Endothelial cell of umbilical vein (primary cell): ENCODE measurements around the gene DCC. TPM values are rescaled to one million over a fixed set of nuclear protein-coding genes. Genes with fewer than 3 reads are reported as not detected.

Source experiments
- BruUV-seq: library from RNA; stranded (reverse); fragments of 400-500 nt; replicated peaks from 2 replicates; lab custom pipeline; 2021; lab: Mats Ljungman, UMichigan
- CTCF ChIA-PET: fragments of 300-600, 350-600 bp; sonication (Branson Sonifier 250); formaldehyde crosslinking; loops from one replicate; lab custom pipeline; 2021; ENCODE audit warnings: antibody characterized with exemption, inconsistent platforms; lab: Charles Lee
- POLR2A ChIA-PET: fragments of 300-600, 350-600 bp; sonication (Branson Sonifier 250); formaldehyde crosslinking; loops from one replicate; lab custom pipeline; 2021; ENCODE audit warnings: antibody characterized with exemption, inconsistent platforms; lab: Charles Lee
- DNase-seq: peaks from one replicate; pipeline ENCODE4 v3.0.0-alpha.2; 2011; ENCODE audit warnings: low read depth, low spot score
- FAIRE-seq: peaks from 2 replicates; lab custom pipeline; 2011; peaks lifted over from hg19 to GRCh38; lab: Jason Lieb, UNC
- H2AFZ ChIP-seq: 2 replicates; pipeline ENCODE4 v1.6.0; 2012; ENCODE audit warnings: low read depth, low read length, control low read depth, inconsistent platforms
- H3K27ac ChIP-seq: 2 replicates; pipeline ENCODE4 v1.5.1; 2011; ENCODE audit warnings: low read depth, mild to moderate bottlenecking, control low read depth, low read length, moderate library complexity; ENCODE audit not compliant: insufficient read depth
- H3K27me3 ChIP-seq, 2 experiments: 2 replicates each; pipeline versions ENCODE4 v1.6.0 to v1.6.1; 2011; ENCODE audit warnings: low read length in 2 of 2, mixed read lengths in 1 of 2; ENCODE audit not compliant: control insufficient read depth in 2 of 2, insufficient read depth in 2 of 2
- H3K36me3 ChIP-seq, 2 experiments: 2 replicates in 1 of 2; 3 replicates in 1 of 2; pipeline ENCODE4 v1.5.1; 2011; ENCODE audit warnings: low read length in 2 of 2, mild to moderate bottlenecking in 1 of 2, moderate library complexity in 1 of 2; ENCODE audit not compliant: control insufficient read depth in 2 of 2, insufficient read depth in 2 of 2; ENCODE audit errors: extremely low read depth in 1 of 2
- H3K4me1 ChIP-seq: 3 replicates; pipeline ENCODE4 v1.5.1; 2011; ENCODE audit warnings: mild to moderate bottlenecking, low read length; ENCODE audit not compliant: control insufficient read depth, insufficient read depth; ENCODE audit errors: extremely low read depth
- H3K4me2 ChIP-seq: 2 replicates; pipeline ENCODE4 v1.6.1; 2011; ENCODE audit warnings: low read length, control low read depth, mixed read lengths; ENCODE audit not compliant: insufficient read depth
- H3K4me3 ChIP-seq, 3 experiments: fragments of 200-600 bp in 1 of 3; sonication (generic), shearing (Covaris generic) in 1 of 3; replicated peaks in 1 of 3; 2 replicates each; pipeline ENCODE4 v1.5.1; 2011 to 2016; ENCODE audit warnings: control low read depth in 3 of 3, low read length in 3 of 3, mild to moderate bottlenecking in 2 of 3, inconsistent platforms in 1 of 3, low read depth in 1 of 3, moderate library complexity in 1 of 3; ENCODE audit not compliant: insufficient read depth in 1 of 3
- H3K79me2 ChIP-seq: 2 replicates; pipeline ENCODE4 v1.6.0; 2012; ENCODE audit warnings: low read length, inconsistent platforms; ENCODE audit not compliant: control insufficient read depth, insufficient read depth
- H3K9ac ChIP-seq: replicated peaks from 2 replicates; pipeline ENCODE3; 2011; ENCODE audit warnings: low read length, control low read depth; ENCODE audit not compliant: insufficient read depth; ENCODE audit errors: extremely low read depth
- H3K9me1 ChIP-seq: replicated peaks from 3 replicates; pipeline ENCODE4 v1.6.0; 2011; ENCODE audit warnings: mild to moderate bottlenecking, low read length; ENCODE audit not compliant: control insufficient read depth, insufficient read depth; ENCODE audit errors: extremely low read depth
- H3K9me3 ChIP-seq: replicated peaks from 2 replicates; pipeline ENCODE4 v1.5.1; 2012; ENCODE audit warnings: low read length, inconsistent platforms; ENCODE audit not compliant: control insufficient read depth, insufficient read depth
- H4K20me1 ChIP-seq: replicated peaks from 2 replicates; pipeline ENCODE3; 2011; ENCODE audit warnings: mild to moderate bottlenecking, low read length; ENCODE audit not compliant: control insufficient read depth, insufficient read depth; ENCODE audit errors: extremely low read depth
- CTCF ChIP-seq, 2 donors: IDR thresholded peaks; 1 replicate in 1 of 2; 2 replicates in 1 of 2; pipeline ENCODE4 v1.5.1; 2011; ENCODE audit warnings: low read length in 2 of 2, mild to moderate bottlenecking in 2 of 2, moderate library complexity in 2 of 2, control low read depth in 1 of 2, inconsistent platforms in 1 of 2, low read depth in 1 of 2; ENCODE audit not compliant: insufficient read depth in 1 of 2; ENCODE audit errors: extremely low read depth in 1 of 2
- EZH2 ChIP-seq: IDR thresholded peaks from 2 replicates; pipeline ENCODE4 v1.6.1; 2012; ENCODE audit warnings: borderline replicate concordance, low read depth, mild to moderate bottlenecking, moderate library complexity, low read length, inconsistent platforms; ENCODE audit not compliant: severe bottlenecking
- FOS ChIP-seq: IDR thresholded peaks from 2 replicates; pipeline ENCODE4 v1.6.1; 2011; ENCODE audit warnings: mild to moderate bottlenecking, low read length, moderate library complexity, borderline replicate concordance; ENCODE audit not compliant: insufficient read depth
- GATA2 ChIP-seq: IDR thresholded peaks from 2 replicates; pipeline ENCODE4 v1.7.0; 2011; ENCODE audit warnings: low read depth, mild to moderate bottlenecking, moderate library complexity, mixed read lengths, low read length; ENCODE audit not compliant: insufficient read length, insufficient read depth
- JUN ChIP-seq: IDR thresholded peaks from 2 replicates; pipeline ENCODE4 v1.6.1; 2011; ENCODE audit warnings: borderline replicate concordance, low read depth; ENCODE audit not compliant: insufficient read length, insufficient read depth
- MAX ChIP-seq: IDR thresholded peaks from 2 replicates; pipeline ENCODE4 v1.6.1; 2011; ENCODE audit not compliant: insufficient read depth, insufficient read length
- MYC ChIP-seq: IDR thresholded peaks from one replicate; pipeline ENCODE4 v1.6.1; 2011; ENCODE audit warnings: mild to moderate bottlenecking, low read depth, low read length
- POLR2A ChIP-seq: IDR thresholded peaks from 2 replicates; pipeline ENCODE4 v1.6.1; 2012; ENCODE audit warnings: low read depth, mild to moderate bottlenecking, control low read depth, low read length
- POLR2AphosphoS5 ChIP-seq: IDR thresholded peaks from 2 replicates; pipeline ENCODE4 v1.6.1; 2012; ENCODE audit warnings: low read depth, mild to moderate bottlenecking, control low read depth, low read length, moderate library complexity; ENCODE audit not compliant: insufficient read depth
- dilution Hi-C: fragments of 300-500 bp; cut with MboI; formaldehyde crosslinking; loops from one replicate; pipeline ENCODE4 v1.15.0; 2019; ENCODE audit warnings: low sequenced_read_pairs; ENCODE audit not compliant: extremely low pct_ligation_motif_present
- intact Hi-C: fragments of 100-400 bp; cut with micrococcal nuclease; formaldehyde crosslinking; loops from one replicate; pipeline ENCODE4 v1.10.0; 2022
- polyA plus RNA-seq, 4 experiments: library from polyadenylated mRNA; depleted of rRNA in 3 of 4; stranded (reverse) in 3 of 4; unstranded in 1 of 4; fragments of >200 nt; gene quantifications; 2 replicates each; pipeline versions ENCODE4 v1.2.1 to v1.2.3, GENCODE V29; 2011 to 2012; ENCODE audit warnings: missing spikeins in 1 of 4
- total RNA-seq: library from RNA; stranded (reverse); gene quantifications from 2 replicates; pipeline ENCODE4 v1.2.3, GENCODE V29; 2021

The DCC gene
- total and polyA plus RNA-seq, 2 donors (not counting 3 experiments of a cell fraction or from before 2014, with no cell fraction given): not detected

- Histone ChIP-seq H2AFZ (no peak overlapping the region), H3K27me3 (no peaks in the 10 kb centered on the region), H3K9me3 (peaks cover 5% of the 10 kb centered on the region), H3K9me1 (no peaks in the 10 kb centered on the region), H3K4me3 (no peak overlapping the region), H3K36me3 (no peaks in the 10 kb centered on the region), H3K9ac (no peak overlapping the region), H3K27ac (no peak overlapping the region), H3K4me1 (no peaks in the 10 kb centered on the region), H3K4me2 (no peak overlapping the region), H3K79me2 (no peaks in the 10 kb centered on the region), H4K20me1 (no peaks in the 10 kb centered on the region)
- ChIA-PET POLR2A (no interaction called here), CTCF (no interaction called here)
- no peak for FAIRE-seq
- dilution Hi-C loops: no loop called here
- no peak for TF ChIP-seq EZH2
- TF ChIP-seq FOS: no peak
- TF ChIP-seq GATA2: no peak
- no peak for TF ChIP-seq POLR2AphosphoS5
- TF ChIP-seq CTCF (IDR thresholded peaks at IDR 0.05; ENCODE audit: extremely low read depth in 1 of 2, insufficient read depth in 1 of 2, low read depth in 1 of 2, low read length in 2 of 2): no peak
- TF ChIP-seq MAX: no peak
- no peak for TF ChIP-seq JUN
- TF ChIP-seq MYC: no peak
- TF ChIP-seq POLR2A: no peak
- no peak for DNase-seq
- intact Hi-C loops: no loop called here
- BruUV-seq: no TSS peak
Measured at GRCh38 chr18:52553441-52553840, 213.4 kb downstream of the DCC start.
